Smooth muscle cell (in vitro differentiated cells): ENCODE results near the gene RSL1D1. TPM values are rescaled to one million over a fixed set of nuclear protein-coding genes. Genes with fewer than 3 reads are reported as not detected.

ENCODE experiments used
- DNase-seq: peaks from one replicate; lab custom pipeline; 2025; ENCODE audit not compliant: unreplicated experiment; lab: John Stamatoyannopoulos, UW
- H2AFZ ChIP-seq: fragments of 200-600 bp; sonication (generic); 2 replicates; pipeline ENCODE4 v1.6.0; 2016; ENCODE audit warnings: antibody characterized with exemption, low read depth, mild to moderate bottlenecking
- H3F3A ChIP-seq: fragments of 200-600 bp; sonication (generic); 2 replicates; pipeline ENCODE4 v1.6.0; 2017; ENCODE audit warnings: antibody characterized with exemption, low read depth
- H3K27ac ChIP-seq: fragments of 200-600 bp; sonication (generic); 2 replicates; pipeline ENCODE4 v1.5.1; 2016; ENCODE audit warnings: low read depth, mild to moderate bottlenecking
- H3K27me3 ChIP-seq: fragments of 200-600 bp; sonication (generic); 2 replicates; pipeline ENCODE4 v1.6.1; 2016; ENCODE audit warnings: low read depth, mild to moderate bottlenecking
- H3K36me3 ChIP-seq: fragments of 200-600 bp; sonication (generic); 2 replicates; pipeline ENCODE4 v1.5.1; 2016; ENCODE audit warnings: low read depth
- H3K4me1 ChIP-seq: fragments of 200-600 bp; sonication (generic); 2 replicates; pipeline ENCODE4 v1.5.1; 2016; ENCODE audit warnings: low read depth
- H3K4me2 ChIP-seq: fragments of 200-600 bp; sonication (generic); 2 replicates; pipeline ENCODE4 v1.6.0; 2016; ENCODE audit warnings: mild to moderate bottlenecking
- H3K4me3 ChIP-seq: fragments of 200-600 bp; sonication (generic); 2 replicates; pipeline ENCODE4 v1.5.1; 2016; ENCODE audit warnings: mild to moderate bottlenecking
- H3K79me2 ChIP-seq: fragments of 200-600 bp; sonication (generic); 2 replicates; pipeline ENCODE4 v1.6.0; 2016; ENCODE audit warnings: low read depth, mild to moderate bottlenecking
- H3K9ac ChIP-seq: fragments of 200-600 bp; sonication (generic); 2 replicates; pipeline ENCODE4 v1.6.0; 2016; ENCODE audit warnings: low read depth
- H3K9me3 ChIP-seq: fragments of 200-600 bp; sonication (generic); replicated peaks from 2 replicates; pipeline ENCODE4 v1.5.1; 2016; ENCODE audit warnings: low read depth
- H4K20me1 ChIP-seq: fragments of 200-600 bp; sonication (generic); 2 replicates; pipeline ENCODE4 v1.6.0; 2016; ENCODE audit warnings: low read depth
- CTCF ChIP-seq: fragments of 200-600 bp; sonication (generic); IDR thresholded peaks from 2 replicates; pipeline ENCODE4 v1.5.1; 2017; ENCODE audit warnings: borderline replicate concordance, mild to moderate bottlenecking, antibody characterized with exemption; ENCODE audit not compliant: insufficient read depth, poor library complexity, severe bottlenecking
- WGBS: methylation state at CpG from one replicate; pipeline ENCODE4 v1.1.7; 2016; ENCODE audit warnings: low lambda C conversion rate; 5-methylcytosine and 5-hydroxymethylcytosine counted together
- polyA plus RNA-seq: library from polyadenylated mRNA; unstranded; fragments of >200 nt; fragmentation: Nextera tagmentation; extraction: Ambion mirVana; gene quantifications from 2 replicates; pipeline ENCODE4 v1.2.1, GENCODE V29; 2016
- total RNA-seq: library from RNA; depleted of rRNA; stranded (reverse); fragments of >200 nt; gene quantifications from 2 replicates; pipeline ENCODE4 v1.2.3, GENCODE V29; 2014

The RSL1D1 gene
- total and polyA plus RNA-seq, 2 experiments from 2014 or later: 104 to 157 TPM

GRCh38 chr16:11799017-11799381 lies 52.3 kb downstream of the RSL1D1 start:
- Histone ChIP-seq H2AFZ (no peak overlapping the region), H3K79me2 (peaks cover 53% of the 10 kb centered on the region), H3K9ac (no peak overlapping the region), H3K27me3 (no peaks in the 10 kb centered on the region), H4K20me1 (peaks cover 25% of the 10 kb centered on the region), H3K9me3 (no peaks in the 10 kb centered on the region), H3K4me1 (peaks cover 11% of the 10 kb centered on the region), H3K4me2 (peak overlapping the region; percentile 87), H3K36me3 (no peaks in the 10 kb centered on the region), H3K27ac (peak overlapping the region; percentile 95), H3K4me3 (peak overlapping the region; percentile 73), H3F3A (peaks cover 13% of the 10 kb centered on the region)
- no peak for TF ChIP-seq CTCF
- no peak for DNase-seq
- 96% methylated on average over 10 of the region's 10 CpGs for WGBS

- peak overlapping the region; percentile 56 for H2AFZ ChIP-seq
- peaks cover 11% of the 10 kb centered on the region for H3K4me1 ChIP-seq
- peak overlapping the region; percentile 87 for H3K4me2 ChIP-seq
- peaks cover 13% of the 10 kb centered on the region for H3F3A ChIP-seq
- no peak for TF ChIP-seq CTCF
- no peaks in the 10 kb centered on the region for H3K27me3 ChIP-seq
- 13% methylated on average over 7 of the region's 7 CpGs for WGBS
- no peaks in the 10 kb centered on the region for H3K36me3 ChIP-seq
- H4K20me1 ChIP-seq: peaks cover 35% of the 10 kb centered on the region
- H3K79me2 ChIP-seq: peaks cover 63% of the 10 kb centered on the region
- peak overlapping the region; percentile 73 for H3K4me3 ChIP-seq
- peak overlapping the region; percentile 84 for H3K9ac ChIP-seq
- peak overlapping the region; percentile 95 for H3K27ac ChIP-seq
- H3K9me3 ChIP-seq: no peaks in the 10 kb centered on the region
- no peak for DNase-seq
These were observed 53.4 kb downstream of the RSL1D1 start for GRCh38 chr16:11797957-11798299.

GRCh38 chr16:11797166-11797956 lies 54.0 kb downstream of the RSL1D1 start, which contains the start of gene ZC3H7A:
TSS of gene ZC3H7A (minus strand) at chr16:11797258. CDS start at chr16:11782354, 14,904 bp downstream.
- Histone ChIP-seq H3K4me1 (peaks cover 17% of the 10 kb centered on the region), H3K79me2 (peaks cover 69% of the 10 kb centered on the region), H3K4me3 (peak within 1 kb of the TSS; percentile 100), H3K36me3 (no peaks in the 10 kb centered on the region), H3K9ac (peak within 1 kb of the TSS; percentile 91), H3K4me2 (peak within 1 kb of the TSS; percentile 98), H3K27ac (peak within 1 kb of the TSS; percentile 95), H3K27me3 (no peaks in the 10 kb centered on the region), H4K20me1 (peaks cover 41% of the 10 kb centered on the region), H3K9me3 (no peaks in the 10 kb centered on the region), H3F3A (peaks cover 13% of the 10 kb centered on the region), H2AFZ (peak within 1 kb of the TSS; percentile 63)
- DNase-seq: peak; percentile 84
- peak; percentile 47 for TF ChIP-seq CTCF
- WGBS: 2% methylated on average over 48 of the region's 80 CpGs
